Subcutaneous abdominal adipose tissue (tissue), 5 donors: ENCODE data around the gene MIEN1.

ENCODE experiments used
- H3K27ac ChIP-seq: one replicate; pipeline ENCODE4 v1.7.0; 2013; ENCODE audit warnings: low read depth, mild to moderate bottlenecking, inconsistent platforms, low read length, moderate library complexity
- H3K27me3 ChIP-seq, 5 donors: one replicate each; pipeline ENCODE4 v1.7.0; 2013; ENCODE audit warnings: low read length in 5 of 5, inconsistent platforms in 1 of 5; ENCODE audit not compliant: control insufficient read depth in 5 of 5, insufficient read depth in 4 of 5
- H3K36me3 ChIP-seq, 5 donors: one replicate each; pipeline ENCODE4 v1.7.0; 2013; ENCODE audit warnings: low read length in 5 of 5; ENCODE audit not compliant: control insufficient read depth in 5 of 5, insufficient read depth in 5 of 5
- H3K4me1 ChIP-seq, 5 donors: one replicate each; pipeline ENCODE4 v1.7.0; 2013; ENCODE audit warnings: low read length in 5 of 5, mild to moderate bottlenecking in 3 of 5, moderate library complexity in 1 of 5; ENCODE audit not compliant: control insufficient read depth in 5 of 5, insufficient read depth in 5 of 5
- H3K4me3 ChIP-seq, 5 donors: one replicate each; pipeline ENCODE4 v1.7.0; 2013; ENCODE audit warnings: low read length in 5 of 5, low read depth in 1 of 5
- H3K9ac ChIP-seq, 5 donors: one replicate each; pipeline ENCODE4 v1.7.0; 2013; ENCODE audit warnings: low read length in 5 of 5, mild to moderate bottlenecking in 4 of 5, moderate library complexity in 3 of 5
- H3K9me3 ChIP-seq, 5 donors: one replicate each; pipeline ENCODE4 v1.7.0; 2013; ENCODE audit warnings: low read length in 5 of 5; ENCODE audit not compliant: control insufficient read depth in 5 of 5
- donor health status: healthy.
- donor health status: healthy.
- donor health status: healthy.
- donor health status: healthy.
- donor health status: healthy.

Gene MIEN1

DNA sequence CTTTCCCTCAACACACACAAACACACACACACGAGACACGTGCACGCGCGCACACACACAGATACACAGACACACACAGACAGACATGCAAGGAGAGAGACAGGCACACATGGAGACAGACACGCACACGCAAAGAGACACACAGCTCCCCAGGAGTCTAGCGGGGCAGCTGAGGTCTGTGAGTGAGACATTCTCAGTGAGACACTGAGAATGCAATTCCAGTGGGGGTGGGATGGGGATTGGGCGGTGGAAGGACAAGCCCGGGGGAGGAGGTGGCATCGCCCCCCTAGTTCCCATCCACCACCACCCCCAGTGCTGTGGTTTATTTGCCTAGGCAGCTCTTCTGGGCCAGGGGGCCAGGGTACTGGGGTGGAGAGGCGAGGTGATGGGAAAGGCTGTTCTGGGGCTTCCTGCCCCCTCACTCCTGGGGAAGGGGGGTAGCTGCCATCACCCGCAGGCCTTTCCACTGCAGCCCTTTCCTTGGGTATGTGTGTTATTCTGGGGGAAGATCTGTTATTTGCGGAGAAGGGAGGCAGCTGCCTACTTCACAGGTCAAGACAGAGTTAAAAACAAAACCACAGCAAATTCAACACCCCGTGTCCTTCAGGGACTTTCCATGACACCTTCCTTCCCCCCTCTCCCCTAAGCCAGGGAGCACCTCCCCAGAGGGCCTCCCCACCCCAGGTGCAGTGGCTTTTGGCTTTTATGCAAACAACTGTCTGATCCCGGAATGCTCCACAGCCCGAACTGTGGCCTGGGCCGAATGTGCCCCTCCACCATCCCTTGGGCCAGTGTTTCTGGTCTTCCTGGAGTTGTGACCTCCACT is 25.4 kb upstream of the MIEN1 start:
- H3K4me1 ChIP-seq: peaks cover 0 to 29% (median 18%) of the 10 kb centered on the region in 5 donors
- peak overlapping the region in 1 of 5 donors; percentile 80 for H3K9ac ChIP-seq
- no peak overlapping the region for H3K4me3 ChIP-seq
- H3K27ac ChIP-seq: no peak overlapping the region
- no peaks in the 10 kb centered on the region for H3K36me3 ChIP-seq
- peaks cover 0 to 6% (median 0%) of the 10 kb centered on the region in 5 donors for H3K27me3 ChIP-seq
- no peaks in the 10 kb centered on the region for H3K9me3 ChIP-seq

DNA sequence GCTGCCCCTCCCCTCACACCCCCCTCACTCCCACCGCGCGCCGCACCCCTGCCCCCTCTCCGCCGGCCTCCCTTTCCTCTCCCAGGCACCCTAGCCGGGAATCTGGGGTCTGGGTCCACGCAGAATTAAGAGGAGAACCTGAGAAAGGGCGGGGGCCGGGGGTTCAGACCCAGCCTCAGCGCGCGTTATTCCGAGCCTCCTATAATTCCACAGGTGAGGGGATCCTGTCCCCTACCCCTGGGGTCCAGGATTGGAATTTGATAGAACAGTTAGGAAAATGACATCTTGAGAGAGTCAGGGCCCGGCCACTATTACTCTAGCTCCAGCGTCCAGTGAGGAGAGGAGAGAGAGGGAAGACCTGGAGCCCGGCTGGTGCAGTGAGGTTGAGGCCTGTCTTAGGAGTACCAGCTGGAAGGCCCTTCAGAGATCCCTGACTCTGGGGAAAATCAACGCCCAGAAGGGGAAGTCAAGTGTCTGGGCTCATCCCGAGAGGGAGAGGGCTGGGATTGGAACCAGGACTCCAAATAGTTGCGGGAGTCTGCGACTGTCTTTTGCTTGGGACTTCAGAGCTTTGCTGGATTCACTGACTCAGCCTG is 24.7 kb upstream of the MIEN1 start:
- Histone ChIP-seq H3K4me3 (peak overlapping the region in 4 of 5 donors; percentile 71 to 79 (median 76)), H3K9ac (peak overlapping the region in 4 of 5 donors; percentile 73 to 86 (median 78)), H3K36me3 (no peaks in the 10 kb centered on the region), H3K4me1 (peaks cover 0 to 32% (median 22%) of the 10 kb centered on the region in 5 donors), H3K9me3 (no peaks in the 10 kb centered on the region), H3K27ac (peak overlapping the region; percentile 77), H3K27me3 (peaks cover 0 to 6% (median 0%) of the 10 kb centered on the region in 5 donors)

DNA sequence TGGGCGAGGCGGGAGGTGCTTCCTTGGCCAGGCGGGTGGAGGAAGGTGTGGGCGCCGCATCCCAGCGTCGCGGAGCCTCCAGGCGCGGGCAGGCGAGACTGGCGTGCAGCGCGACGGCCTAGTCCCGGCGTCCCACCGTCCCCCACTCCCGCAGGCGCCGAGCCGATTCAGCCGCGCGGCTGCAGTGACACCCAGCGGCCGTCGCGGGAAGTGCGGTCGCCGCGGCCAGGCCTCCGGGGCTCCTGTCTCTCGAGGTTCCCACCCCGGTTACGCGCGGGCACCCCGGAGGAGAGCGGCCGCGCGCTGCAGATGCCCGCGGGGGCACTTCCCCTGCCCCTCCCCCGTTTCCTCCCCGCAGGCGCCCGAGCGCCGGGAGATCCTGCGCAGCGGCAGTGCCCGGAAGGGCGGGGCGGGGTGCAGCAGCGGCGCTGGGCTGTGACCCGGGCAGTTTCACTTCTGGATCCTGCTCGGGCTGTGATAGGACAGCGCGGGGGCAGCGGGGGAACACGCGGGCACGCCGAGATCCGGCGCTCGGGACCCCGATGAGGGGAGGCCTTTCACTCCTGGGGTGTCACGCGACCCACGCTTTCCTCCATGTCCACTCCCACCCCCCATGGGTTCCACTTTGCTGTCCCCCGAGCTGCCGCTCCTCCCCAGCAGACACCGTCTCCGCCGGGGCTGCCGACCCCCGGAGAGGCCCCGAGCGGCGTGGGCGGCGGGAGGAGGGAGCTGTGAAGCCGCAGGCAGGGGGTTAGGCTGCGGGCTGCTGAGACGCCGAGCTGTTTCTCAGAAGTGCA is 24.0 kb upstream of the MIEN1 start:
- H3K9me3 ChIP-seq: no peaks in the 10 kb centered on the region
- H3K9ac ChIP-seq: peak overlapping the region in 4 of 5 donors; percentile 73 to 86 (median 78)
- H3K4me1 ChIP-seq: peaks cover 0 to 34% (median 23%) of the 10 kb centered on the region in 5 donors
- H3K4me3 ChIP-seq: peak overlapping the region in 4 of 5 donors; percentile 71 to 79 (median 76)
- H3K36me3 ChIP-seq: no peaks in the 10 kb centered on the region
- H3K27ac ChIP-seq: peak overlapping the region; percentile 77
- H3K27me3 ChIP-seq: peaks cover 0 to 6% (median 0%) of the 10 kb centered on the region in 5 donors

DNA sequence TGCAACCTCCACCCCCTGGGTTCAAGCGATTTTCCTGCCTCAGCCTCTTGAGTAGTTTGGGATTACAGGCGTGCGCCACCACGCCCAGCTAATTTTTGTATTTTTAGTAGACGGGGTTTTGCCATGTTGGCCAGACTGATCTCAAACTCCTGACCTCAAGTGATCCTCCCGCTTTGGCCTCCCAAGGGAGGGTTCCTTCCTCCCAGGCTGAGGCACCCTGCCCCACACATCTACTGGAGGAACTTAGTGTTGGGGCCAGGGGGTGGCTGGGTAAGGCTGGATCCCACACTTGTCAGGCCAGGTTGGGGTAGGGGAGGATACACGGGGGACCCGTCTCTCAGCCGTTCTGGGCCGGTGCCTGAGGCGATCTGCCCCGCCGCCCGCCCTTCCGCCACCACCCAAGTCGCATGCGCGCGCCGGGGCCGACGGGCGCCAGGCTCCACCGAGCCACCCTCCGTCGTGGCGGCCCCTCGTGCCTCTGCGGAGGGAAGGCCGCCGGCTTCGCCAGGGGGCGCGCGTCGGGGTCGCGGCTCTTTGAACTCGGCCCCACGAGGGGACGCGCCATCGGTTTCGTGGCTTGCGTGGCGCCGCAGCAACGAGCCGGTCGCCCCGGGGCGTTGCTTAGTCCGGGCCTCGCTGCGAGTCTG is 23.3 kb upstream of the MIEN1 start:
- H3K27ac ChIP-seq: peak overlapping the region; percentile 77
- H3K27me3 ChIP-seq: peaks cover 0 to 6% (median 0%) of the 10 kb centered on the region in 5 donors
- H3K36me3 ChIP-seq: no peaks in the 10 kb centered on the region
- H3K9me3 ChIP-seq: no peaks in the 10 kb centered on the region
- H3K4me3 ChIP-seq: peak overlapping the region; percentile 65 to 79 (median 72)
- H3K9ac ChIP-seq: peak overlapping the region in 4 of 5 donors; percentile 73 to 86 (median 76)
- H3K4me1 ChIP-seq: peaks cover 0 to 34% (median 23%) of the 10 kb centered on the region in 5 donors

DNA sequence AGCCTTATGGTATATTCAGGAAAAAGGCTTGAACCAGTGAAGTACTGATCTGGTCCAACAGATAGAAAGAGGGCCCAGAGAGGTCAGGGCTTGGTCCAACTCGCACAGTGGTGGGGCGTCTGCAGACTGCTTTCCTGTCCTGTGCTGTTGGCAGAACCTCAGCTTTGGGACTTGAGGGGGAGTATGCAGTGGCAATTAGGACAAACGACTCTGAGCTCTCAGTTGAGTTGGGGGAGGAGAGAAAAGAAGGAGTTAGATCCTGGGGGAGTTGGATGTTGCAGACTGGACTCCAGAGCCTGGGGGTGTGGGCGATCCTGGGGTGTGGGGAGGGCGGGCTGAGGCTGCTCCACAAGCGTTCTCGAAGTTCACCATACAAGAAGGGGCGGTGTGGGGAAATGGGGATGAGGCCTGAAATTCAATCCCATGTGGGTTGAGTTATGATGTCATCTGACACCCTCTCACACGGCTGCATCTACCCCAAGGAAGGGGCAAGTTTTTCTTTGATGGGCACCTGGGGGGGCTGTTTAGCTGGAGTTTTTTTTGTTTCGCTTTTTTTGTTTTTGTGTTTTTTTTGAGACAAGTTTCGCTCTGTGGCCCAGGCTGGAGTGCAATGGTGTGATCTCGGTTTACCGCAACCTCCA is 22.0 kb upstream of the MIEN1 start:
- H3K9ac ChIP-seq: no peak overlapping the region
- no peak overlapping the region for H3K4me3 ChIP-seq
- H3K27me3 ChIP-seq: no peaks in the 10 kb centered on the region
- H3K4me1 ChIP-seq: peaks cover 0 to 34% (median 23%) of the 10 kb centered on the region in 5 donors
- no peaks in the 10 kb centered on the region for H3K36me3 ChIP-seq
- no peaks in the 10 kb centered on the region for H3K9me3 ChIP-seq
- no peak overlapping the region for H3K27ac ChIP-seq

DNA sequence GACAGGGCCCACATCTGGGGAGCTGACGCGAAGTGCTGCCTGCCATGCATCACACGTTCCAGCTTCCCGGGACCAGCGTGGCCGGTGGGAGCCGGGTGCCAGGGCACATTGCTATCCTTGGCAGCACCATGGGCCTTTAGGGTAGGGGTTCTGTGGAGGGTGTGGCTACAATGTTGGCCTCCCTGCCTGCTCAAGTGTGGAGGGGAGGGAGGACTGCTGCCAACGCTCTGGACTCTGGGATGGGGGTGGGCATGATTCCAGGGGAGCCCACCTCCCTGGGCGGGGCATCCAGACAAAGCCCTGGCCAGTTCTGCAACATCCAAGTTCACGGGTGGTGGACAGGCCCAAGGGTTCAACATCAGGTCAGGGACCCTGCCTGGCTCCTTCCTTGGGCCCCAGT is 21.3 kb upstream of the MIEN1 start:
- no peak overlapping the region for H3K4me3 ChIP-seq
- no peaks in the 10 kb centered on the region for H3K9me3 ChIP-seq
- peaks cover 0 to 34% (median 23%) of the 10 kb centered on the region in 5 donors for H3K4me1 ChIP-seq
- no peaks in the 10 kb centered on the region for H3K36me3 ChIP-seq
- no peak overlapping the region for H3K9ac ChIP-seq
- H3K27ac ChIP-seq: no peak overlapping the region
- H3K27me3 ChIP-seq: no peaks in the 10 kb centered on the region

DNA sequence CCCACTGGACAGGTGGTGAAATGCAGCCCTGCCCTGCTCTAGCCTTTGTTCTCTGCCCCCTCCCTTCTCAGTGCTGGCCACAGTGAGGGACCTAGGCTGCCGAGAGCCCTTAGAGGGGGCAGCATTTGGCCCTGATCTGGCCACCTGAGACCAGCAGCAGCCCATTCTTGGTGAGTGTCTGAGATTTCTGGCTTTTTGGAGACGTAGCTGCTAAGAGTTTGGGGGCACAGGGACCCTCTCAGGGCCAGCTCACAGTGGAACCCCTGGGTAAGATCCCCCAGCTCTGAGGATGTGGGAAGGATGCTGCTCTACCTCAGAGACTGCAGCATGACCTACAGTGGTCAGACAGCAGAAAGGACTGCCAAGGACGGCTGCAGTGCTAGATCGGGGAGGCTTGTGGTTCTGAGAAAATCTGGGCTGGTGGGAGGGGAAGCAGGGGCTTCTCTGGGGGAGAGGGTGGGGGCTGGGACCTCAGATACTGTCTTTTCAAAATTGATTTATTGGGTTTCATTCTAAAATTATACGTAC is 20.7 kb upstream of the MIEN1 start:
- H3K36me3 ChIP-seq: no peaks in the 10 kb centered on the region
- H3K9ac ChIP-seq: peak overlapping the region in 1 of 5 donors; percentile 13
- no peak overlapping the region for H3K4me3 ChIP-seq
- H3K9me3 ChIP-seq: no peaks in the 10 kb centered on the region
- no peak overlapping the region for H3K27ac ChIP-seq
- peaks cover 0 to 34% (median 23%) of the 10 kb centered on the region in 5 donors for H3K4me1 ChIP-seq
- H3K27me3 ChIP-seq: peaks cover 0 to under 1% (median 0%) of the 10 kb centered on the region in 5 donors

DNA sequence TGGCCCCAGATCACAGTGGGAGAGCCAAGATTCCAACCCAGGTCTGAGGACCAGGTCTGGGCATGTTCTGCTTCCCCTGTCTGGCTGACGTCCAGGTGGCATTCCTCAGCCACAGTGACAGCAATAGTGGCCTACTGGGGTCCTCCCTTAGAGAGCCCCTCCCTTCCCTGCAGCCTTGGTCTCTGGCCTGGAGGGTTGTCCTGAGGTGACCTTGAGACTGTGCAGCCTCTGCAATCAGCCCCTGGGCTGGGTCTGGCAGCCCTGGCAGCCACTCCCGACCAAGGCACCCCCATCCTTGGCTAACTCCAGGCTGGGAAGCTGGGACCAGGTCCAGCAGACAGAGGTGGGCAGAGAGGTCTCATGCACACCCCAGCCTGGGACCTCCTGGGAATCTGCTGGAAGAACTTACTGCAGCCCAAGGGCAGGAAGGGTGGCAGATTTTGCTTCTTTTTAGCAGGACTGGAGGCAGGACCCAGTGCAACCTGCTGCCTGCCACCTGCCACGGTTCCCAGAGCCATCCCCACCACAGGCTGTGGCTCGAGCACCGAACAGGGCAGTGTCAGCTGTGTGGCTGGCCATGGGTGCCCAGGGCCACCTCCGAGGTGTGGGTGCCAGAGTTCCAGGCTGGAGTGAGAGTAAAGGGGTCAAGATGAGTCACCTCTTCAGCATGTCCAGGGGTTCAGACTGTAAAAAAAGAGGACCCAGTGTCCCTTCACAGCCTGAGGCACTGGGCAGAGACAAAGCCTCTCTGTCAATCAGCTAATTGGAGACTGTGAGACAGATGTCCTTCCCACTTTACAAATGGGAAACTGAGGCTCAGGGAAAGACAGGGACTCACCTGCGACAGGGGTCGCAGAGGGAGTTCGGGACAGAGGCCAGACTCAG is 20.0 kb upstream of the MIEN1 start:
- no peak overlapping the region for H3K4me3 ChIP-seq
- peak overlapping the region in 1 of 5 donors; percentile 13 for H3K9ac ChIP-seq
- H3K9me3 ChIP-seq: no peaks in the 10 kb centered on the region
- no peak overlapping the region for H3K27ac ChIP-seq
- H3K36me3 ChIP-seq: no peaks in the 10 kb centered on the region
- H3K27me3 ChIP-seq: peaks cover 0 to 4% (median 0%) of the 10 kb centered on the region in 5 donors
- peaks cover 0 to 34% (median 21%) of the 10 kb centered on the region in 5 donors for H3K4me1 ChIP-seq
